ENCODE measurements around the gene HTR3C. TPM values are rescaled to one million over a fixed set of nuclear protein-coding genes. Genes with fewer than 3 reads are reported as not detected.
"Not testable (repeated sequence)": the region's sequence is repeated elsewhere in the genome, so short reads cannot be mapped to it uniquely, and the experiment has no call there.

HTR3C gene
- total and polyA plus RNA-seq, 2 experiments from 2014 or later = not detected

DNA sequence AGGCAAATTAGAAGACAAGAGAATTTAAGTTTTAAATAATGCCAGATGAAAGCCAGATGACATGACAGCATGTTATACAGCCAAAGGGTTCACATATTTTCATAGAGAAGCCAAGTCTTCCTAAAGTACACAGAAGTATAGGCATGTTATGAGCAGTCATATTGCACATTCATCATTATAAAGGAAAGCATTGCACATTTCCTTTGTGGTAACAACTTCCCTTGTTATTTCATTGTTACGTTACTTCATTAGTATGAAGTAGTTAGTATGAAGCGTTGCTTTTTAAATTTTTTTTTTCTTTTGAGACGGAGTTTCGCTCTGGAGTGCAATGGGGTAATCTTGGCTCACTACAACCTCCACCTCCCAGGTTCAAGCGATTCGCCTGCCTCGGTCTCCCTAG, 30.5 kb upstream of the HTR3C start:
- Histone ChIP-seq H3K4me3 (no peak overlapping the region), H2AFZ (no peak overlapping the region), H3K9me3 (ENCODE audit: low read depth) (no peaks in the 10 kb centered on the region), H3K4me1 (ENCODE audit: insufficient read depth) (no peaks in the 10 kb centered on the region), H3K79me2 (no peaks in the 10 kb centered on the region), H3K9me2 (replicated peaks; ENCODE audit: insufficient read depth) (no peaks in the 10 kb centered on the region), H3K36me3 (replicated peaks; ENCODE audit: insufficient read depth, low read depth) (no peaks in the 10 kb centered on the region), H3K4me2 (no peak overlapping the region), H3K27me3 (no peaks in the 10 kb centered on the region), H3K27ac (no peak overlapping the region), H4K20me1 (ENCODE audit: insufficient read depth, poor library complexity, severe bottlenecking) (no peaks in the 10 kb centered on the region)
- no peak for DNase-seq (ENCODE audit: low spot score)
- TF ChIP-seq EZH2 (IDR thresholded peaks at IDR 0.05; ENCODE audit: borderline replicate concordance) (no peak), EZH2phosphoT487 (IDR thresholded peaks at IDR 0.05; ENCODE audit: low read depth, severe bottlenecking, unreplicated experiment) (no peak)
- TF ChIP-seq, protein P1, sequence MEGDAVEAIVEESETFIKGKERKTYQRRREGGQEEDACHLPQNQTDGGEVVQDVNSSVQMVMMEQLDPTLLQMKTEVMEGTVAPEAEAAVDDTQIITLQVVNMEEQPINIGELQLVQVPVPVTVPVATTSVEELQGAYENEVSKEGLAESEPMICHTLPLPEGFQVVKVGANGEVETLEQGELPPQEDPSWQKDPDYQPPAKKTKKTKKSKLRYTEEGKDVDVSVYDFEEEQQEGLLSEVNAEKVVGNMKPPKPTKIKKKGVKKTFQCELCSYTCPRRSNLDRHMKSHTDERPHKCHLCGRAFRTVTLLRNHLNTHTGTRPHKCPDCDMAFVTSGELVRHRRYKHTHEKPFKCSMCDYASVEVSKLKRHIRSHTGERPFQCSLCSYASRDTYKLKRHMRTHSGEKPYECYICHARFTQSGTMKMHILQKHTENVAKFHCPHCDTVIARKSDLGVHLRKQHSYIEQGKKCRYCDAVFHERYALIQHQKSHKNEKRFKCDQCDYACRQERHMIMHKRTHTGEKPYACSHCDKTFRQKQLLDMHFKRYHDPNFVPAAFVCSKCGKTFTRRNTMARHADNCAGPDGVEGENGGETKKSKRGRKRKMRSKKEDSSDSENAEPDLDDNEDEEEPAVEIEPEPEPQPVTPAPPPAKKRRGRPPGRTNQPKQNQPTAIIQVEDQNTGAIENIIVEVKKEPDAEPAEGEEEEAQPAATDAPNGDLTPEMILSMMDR (IDR thresholded peaks at IDR 0.05; ENCODE audit: poor library complexity) = no peak
- 81% methylated on average over 7 of the region's 7 CpGs for WGBS (ENCODE audit: low lambda C conversion rate, missing lambda C conversion rate)

DNA sequence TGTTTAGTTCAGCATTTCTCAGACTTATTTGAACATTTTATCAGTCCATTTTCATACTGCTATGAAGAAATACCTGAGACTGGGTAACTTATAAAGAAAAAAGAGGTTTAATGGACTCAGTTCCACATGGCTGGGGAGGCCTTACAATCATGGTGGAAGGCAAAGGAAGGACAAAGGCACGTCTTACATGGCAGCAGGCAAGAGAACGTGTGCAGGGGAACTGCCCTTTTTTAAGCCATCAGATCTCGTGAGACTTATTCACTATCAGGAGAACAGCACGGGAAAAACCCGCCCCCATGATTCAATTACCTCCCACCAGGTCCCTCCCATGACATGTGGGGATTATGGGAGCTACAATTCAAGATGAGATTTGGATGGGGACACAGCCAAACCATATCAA, 27.6 kb upstream of the HTR3C start:
- H2AFZ ChIP-seq; H3K4me3 ChIP-seq; H3K79me2 ChIP-seq; H4K20me1 ChIP-seq (ENCODE audit: insufficient read depth, poor library complexity, severe bottlenecking); H3K9me2 ChIP-seq (replicated peaks; ENCODE audit: insufficient read depth); H3K27me3 ChIP-seq; H3K27ac ChIP-seq; DNase-seq (ENCODE audit: low spot score); H3K4me1 ChIP-seq (ENCODE audit: insufficient read depth); H3K4me2 ChIP-seq; H3K36me3 ChIP-seq (replicated peaks; ENCODE audit: insufficient read depth, low read depth); H3K9me3 ChIP-seq (ENCODE audit: low read depth): not testable (repeated sequence)
- WGBS (ENCODE audit: low lambda C conversion rate, missing lambda C conversion rate) = 68% methylated on average over 5 of the region's 5 CpGs

DNA sequence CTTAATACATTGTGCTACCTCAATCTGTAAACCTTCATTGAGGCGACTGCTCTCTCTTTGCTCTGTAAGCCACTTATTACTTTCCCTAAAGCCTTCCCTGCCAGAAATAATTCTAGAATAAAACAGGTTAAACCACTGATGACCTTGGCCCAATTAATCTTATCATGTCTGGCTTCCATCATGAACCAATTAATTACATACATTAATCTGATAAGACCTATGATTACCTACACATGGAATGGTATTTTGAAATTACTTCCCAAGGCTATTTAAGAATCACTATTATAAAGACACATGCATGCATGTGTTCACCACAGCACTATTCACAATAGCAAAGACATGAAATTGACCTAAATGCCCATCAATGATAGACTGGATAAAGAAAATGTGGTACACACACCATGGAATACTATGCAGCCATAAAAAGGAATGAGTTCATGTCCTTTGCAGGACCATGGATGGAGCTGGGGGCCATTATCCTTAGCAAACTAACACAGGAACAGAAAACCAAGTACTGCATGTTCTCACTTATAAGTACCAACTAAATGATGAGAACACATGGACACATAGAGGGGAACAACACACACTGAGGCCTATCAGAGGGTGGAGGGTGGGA, 24.5 kb upstream of the HTR3C start:
- not testable (repeated sequence) for H3K27ac ChIP-seq; H2AFZ ChIP-seq; H3K27me3 ChIP-seq; DNase-seq (ENCODE audit: low spot score); H3K4me1 ChIP-seq (ENCODE audit: insufficient read depth); H3K4me2 ChIP-seq; H3K79me2 ChIP-seq; H3K36me3 ChIP-seq (replicated peaks; ENCODE audit: insufficient read depth, low read depth); H3K4me3 ChIP-seq; H4K20me1 ChIP-seq (ENCODE audit: insufficient read depth, poor library complexity, severe bottlenecking); H3K9me3 ChIP-seq (ENCODE audit: low read depth); H3K9me2 ChIP-seq (replicated peaks; ENCODE audit: insufficient read depth)
- WGBS (ENCODE audit: low lambda C conversion rate, missing lambda C conversion rate) = 100% methylated on average over 1 of the region's 1 CpG

DNA sequence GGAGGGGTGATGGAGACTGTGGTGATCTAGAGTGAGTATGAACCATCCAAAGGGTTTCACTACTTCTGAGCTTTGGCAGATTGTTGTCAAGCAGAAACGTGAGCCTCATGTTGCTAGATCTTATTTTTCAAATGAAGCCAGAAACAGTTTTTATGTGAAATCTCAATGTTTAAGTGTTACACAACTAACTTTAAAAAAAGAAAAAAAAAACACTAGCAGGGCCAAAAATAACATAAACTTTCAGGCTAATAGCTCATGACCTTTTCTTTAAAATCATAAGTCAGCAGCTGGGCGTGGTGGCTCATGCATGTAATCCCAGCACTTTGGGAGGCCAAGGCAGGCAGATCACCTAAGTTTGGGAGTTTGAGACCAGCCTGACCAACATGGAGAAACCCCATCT, 23.4 kb upstream of the HTR3C start:
- no peaks in the 10 kb centered on the region for H3K36me3 ChIP-seq (replicated peaks; ENCODE audit: insufficient read depth, low read depth)

More for the DNA sequence above, 23.4 kb upstream of the HTR3C start:
- no peak overlapping the region for H3K4me2 ChIP-seq
- no peak overlapping the region for H2AFZ ChIP-seq
- DNase-seq (ENCODE audit: low spot score) = no peak
- no peaks in the 10 kb centered on the region for H3K27me3 ChIP-seq
- no peaks in the 10 kb centered on the region for H3K4me1 ChIP-seq (ENCODE audit: insufficient read depth)
- 100% methylated on average over 2 of the region's 2 CpGs for WGBS (ENCODE audit: low lambda C conversion rate, missing lambda C conversion rate)
- H3K9me3 ChIP-seq (ENCODE audit: low read depth) = no peaks in the 10 kb centered on the region
- no peaks in the 10 kb centered on the region for H3K79me2 ChIP-seq
- H4K20me1 ChIP-seq (ENCODE audit: insufficient read depth, poor library complexity, severe bottlenecking) = no peaks in the 10 kb centered on the region
- no peak overlapping the region for H3K27ac ChIP-seq
- no peaks in the 10 kb centered on the region for H3K9me2 ChIP-seq (replicated peaks; ENCODE audit: insufficient read depth)
- TF ChIP-seq EZH2phosphoT487 (IDR thresholded peaks at IDR 0.05; ENCODE audit: low read depth, severe bottlenecking, unreplicated experiment) (no peak), EZH2 (IDR thresholded peaks at IDR 0.05; ENCODE audit: borderline replicate concordance) (no peak)
- TF ChIP-seq, protein P1 (IDR thresholded peaks at IDR 0.05; ENCODE audit: poor library complexity) = no peak
- H3K4me3 ChIP-seq = no peak overlapping the region

Data from hepatocyte (in vitro differentiated cells).